ENCODE results near the gene FMN1.

Gene FMN1

DNA sequence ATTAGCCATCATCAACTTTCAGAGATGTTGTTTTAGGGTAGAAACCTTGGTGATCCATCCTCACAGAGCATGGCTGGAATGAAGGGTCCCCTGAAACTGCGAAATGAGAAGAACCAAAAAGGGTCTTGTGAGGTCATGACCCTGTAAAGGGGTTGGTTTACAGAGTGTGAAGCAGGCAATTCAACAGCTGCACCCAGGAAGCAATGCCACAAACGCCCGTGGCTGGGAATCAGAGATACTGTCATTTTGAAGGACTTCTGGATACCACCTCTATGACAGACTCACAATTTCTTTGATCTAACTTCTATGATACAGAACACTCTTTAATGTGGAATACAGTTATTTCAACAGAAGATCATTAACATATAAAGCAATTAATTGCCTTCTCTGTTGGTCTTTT lies 397.7 kb downstream of the FMN1 start:
- TF ChIP-seq, protein P1, sequence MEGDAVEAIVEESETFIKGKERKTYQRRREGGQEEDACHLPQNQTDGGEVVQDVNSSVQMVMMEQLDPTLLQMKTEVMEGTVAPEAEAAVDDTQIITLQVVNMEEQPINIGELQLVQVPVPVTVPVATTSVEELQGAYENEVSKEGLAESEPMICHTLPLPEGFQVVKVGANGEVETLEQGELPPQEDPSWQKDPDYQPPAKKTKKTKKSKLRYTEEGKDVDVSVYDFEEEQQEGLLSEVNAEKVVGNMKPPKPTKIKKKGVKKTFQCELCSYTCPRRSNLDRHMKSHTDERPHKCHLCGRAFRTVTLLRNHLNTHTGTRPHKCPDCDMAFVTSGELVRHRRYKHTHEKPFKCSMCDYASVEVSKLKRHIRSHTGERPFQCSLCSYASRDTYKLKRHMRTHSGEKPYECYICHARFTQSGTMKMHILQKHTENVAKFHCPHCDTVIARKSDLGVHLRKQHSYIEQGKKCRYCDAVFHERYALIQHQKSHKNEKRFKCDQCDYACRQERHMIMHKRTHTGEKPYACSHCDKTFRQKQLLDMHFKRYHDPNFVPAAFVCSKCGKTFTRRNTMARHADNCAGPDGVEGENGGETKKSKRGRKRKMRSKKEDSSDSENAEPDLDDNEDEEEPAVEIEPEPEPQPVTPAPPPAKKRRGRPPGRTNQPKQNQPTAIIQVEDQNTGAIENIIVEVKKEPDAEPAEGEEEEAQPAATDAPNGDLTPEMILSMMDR (IDR thresholded peaks at IDR 0.05): no peak

DNA sequence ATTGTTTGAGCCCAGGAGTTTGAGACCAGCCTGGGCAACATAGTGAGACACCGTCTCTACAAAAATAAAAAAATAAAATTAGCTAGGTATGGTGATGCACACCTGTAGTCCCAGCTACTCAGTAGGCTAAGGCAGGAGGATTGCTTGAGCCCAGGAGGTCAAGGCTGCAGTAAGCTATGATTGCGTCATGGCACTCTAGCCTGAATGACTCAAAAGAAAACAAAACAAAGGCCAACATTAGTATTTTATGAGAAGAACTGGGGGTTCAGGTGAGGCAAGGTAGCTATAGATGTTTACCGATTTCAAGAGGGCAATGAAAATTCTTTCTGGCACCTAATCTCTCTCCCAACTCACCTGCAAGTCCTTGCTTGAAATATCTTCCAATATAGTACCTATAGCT lies 399.5 kb downstream of the FMN1 start:
- TF ChIP-seq, protein P1 (IDR thresholded peaks at IDR 0.05): no peak

DNA sequence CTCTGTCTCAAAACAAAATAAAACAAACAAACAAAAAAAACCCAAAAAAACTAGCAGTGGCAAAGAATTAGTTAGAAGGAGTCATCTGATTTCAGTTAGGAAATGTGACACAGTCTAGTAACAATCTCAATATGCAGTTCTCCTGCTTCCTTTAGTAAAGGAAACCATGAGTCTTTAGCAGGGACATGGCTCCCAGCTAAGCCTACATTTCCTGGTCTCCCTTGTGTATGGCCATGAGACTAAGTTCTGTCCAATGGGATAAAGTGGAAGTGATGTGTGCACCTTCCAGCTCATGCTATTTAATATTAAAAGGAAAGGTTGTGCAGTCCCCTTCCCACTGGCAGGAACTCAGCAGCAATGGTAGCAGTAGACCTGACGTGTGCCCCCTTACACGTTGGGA lies 402.1 kb downstream of the FMN1 start:
- TF ChIP-seq, protein P1 (IDR thresholded peaks at IDR 0.05): no peak

DNA sequence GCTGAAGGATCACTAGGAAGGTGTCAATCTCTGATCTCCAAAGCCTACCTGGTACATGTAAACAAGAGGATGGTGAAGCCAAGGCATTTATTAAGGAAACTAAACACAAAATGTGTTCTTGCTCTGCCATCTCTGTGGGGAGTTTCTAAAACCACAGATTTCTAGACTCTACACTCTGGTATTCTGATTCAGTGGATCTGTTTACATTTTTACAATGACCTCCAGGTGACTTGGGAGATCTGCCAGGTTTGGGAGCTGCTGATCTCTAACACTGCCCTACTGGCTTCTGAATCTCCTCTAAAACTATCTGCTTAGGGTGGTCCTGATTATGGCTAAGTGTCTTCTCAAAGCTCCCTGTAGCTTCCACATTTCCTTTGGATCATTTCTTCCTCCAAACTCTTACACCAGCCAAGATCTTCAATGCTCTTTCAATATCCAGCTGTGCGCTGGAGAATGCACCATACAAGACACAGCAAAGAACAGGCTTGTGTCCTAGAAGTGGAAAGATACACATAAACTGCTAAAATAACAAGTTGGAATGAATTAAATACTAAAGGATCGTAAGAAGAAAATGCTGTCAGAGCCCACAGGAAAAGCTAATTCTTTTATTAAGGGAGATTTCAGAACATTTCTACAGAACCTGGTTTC lies 404.0 kb downstream of the FMN1 start:
- TF ChIP-seq, protein P1 (IDR thresholded peaks at IDR 0.05): no peak

DNA sequence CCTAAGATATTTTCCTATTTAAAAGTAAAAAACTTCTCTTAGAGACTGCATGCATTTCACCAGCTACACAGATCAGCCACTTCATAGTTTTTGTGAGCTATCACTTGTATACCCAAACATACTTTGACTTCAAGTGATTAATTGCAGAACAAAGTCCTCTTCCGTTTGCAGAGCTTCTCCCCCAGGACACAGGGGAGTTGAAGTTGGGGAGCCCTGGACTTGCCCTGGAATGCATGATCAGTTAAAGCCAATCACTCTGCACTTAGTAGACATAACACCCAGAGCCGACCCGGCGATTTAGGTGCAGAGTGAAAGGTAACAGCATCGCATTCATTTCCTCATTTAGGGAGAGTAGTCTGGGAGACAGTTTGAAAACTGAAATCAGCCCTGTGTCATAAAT lies 406.6 kb downstream of the FMN1 start:
- TF ChIP-seq, protein P1 (IDR thresholded peaks at IDR 0.05): no peak

DNA sequence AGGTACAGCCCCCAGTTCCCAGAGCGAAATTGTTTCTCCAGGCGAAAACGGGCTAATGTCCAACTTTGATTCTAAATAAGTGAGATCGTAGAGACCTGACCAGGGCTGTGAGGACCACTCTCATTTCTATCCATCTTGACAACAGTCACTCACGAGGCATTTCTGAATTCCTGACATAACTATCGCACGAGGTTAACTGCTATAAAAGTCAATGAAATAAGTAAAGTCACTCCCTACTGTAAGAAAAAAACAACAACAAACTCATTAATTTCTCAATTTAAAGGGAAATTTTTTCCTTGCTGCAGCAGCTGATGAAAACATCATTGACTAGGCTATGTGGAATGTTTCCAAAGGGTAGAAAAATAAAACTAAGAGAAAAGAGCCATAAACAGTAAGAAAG lies 407.6 kb downstream of the FMN1 start:
- TF ChIP-seq, protein P1 (IDR thresholded peaks at IDR 0.05): no peak

DNA sequence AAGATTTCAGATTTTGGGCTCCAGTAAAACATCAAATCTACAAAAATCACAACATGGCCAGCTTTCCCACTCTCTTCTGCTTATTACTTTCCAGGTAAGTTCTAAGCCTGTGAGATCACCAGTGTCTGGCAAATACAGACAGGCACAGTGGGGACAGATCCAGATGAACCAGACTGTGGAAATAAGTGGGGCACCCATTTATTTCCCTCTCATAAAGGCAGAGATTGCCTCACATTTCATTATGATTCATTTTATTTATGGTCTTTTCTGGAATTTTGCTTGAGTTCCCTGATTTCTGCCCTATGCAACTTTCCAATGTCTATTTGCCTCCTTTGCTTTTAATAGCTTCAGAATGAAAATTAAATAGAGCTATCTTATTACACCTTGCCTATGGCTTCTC lies 409.9 kb downstream of the FMN1 start:
- TF ChIP-seq, protein P1 (IDR thresholded peaks at IDR 0.05): no peak

DNA sequence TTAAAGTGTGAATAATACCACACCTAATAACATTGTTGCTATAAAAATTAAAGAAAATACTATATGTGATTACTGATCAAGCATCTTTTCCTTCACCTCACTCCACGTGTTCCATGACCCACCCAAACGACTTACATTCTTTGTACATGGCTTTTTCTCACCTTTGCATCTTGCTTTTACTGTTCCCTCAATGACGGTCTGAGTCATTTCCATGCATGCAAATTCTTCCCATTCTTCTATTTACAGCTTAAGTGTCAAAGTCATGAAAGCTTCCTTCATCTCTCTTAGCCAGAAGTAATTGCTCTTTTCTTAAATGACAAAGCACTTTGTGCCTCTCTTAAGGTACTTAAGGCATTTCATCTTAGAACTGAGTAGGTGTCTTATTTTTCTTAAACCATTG lies 412.7 kb downstream of the FMN1 start:
- TF ChIP-seq, protein P1 (IDR thresholded peaks at IDR 0.05): no peak
